Fibroblast of lung (primary cell): ENCODE results near the gene NDUFV2. TPM values are rescaled to one million over a fixed set of nuclear protein-coding genes. Genes with fewer than 3 reads are reported as not detected.

Experiments
- DNase-seq, 2 donors: peaks; one replicate each; pipeline versions ENCODE4 v3.0.0 to v3.0.0-alpha.2; 2010; ENCODE audit warnings: low read depth in 2 of 2
- H2AFZ ChIP-seq: 2 replicates; pipeline ENCODE4 v1.5.1; 2012; ENCODE audit warnings: low read length, control low read depth, inconsistent platforms
- H3K27ac ChIP-seq: 2 replicates; pipeline ENCODE4 v1.5.1; 2011; ENCODE audit warnings: low read length, control low read depth; ENCODE audit not compliant: insufficient read depth
- H3K27me3 ChIP-seq: 2 replicates; pipeline ENCODE4 v1.5.1; 2011; ENCODE audit warnings: mild to moderate bottlenecking, low read length; ENCODE audit not compliant: control insufficient read depth, insufficient read depth
- H3K36me3 ChIP-seq: 2 replicates; pipeline ENCODE4 v1.5.1; 2011; ENCODE audit warnings: low read length; ENCODE audit not compliant: control insufficient read depth, insufficient read depth
- H3K4me1 ChIP-seq: 2 replicates; pipeline ENCODE4 v1.5.1; 2011; ENCODE audit warnings: low read length; ENCODE audit not compliant: control insufficient read depth, insufficient read depth; ENCODE audit errors: extremely low read depth
- H3K4me2 ChIP-seq: 2 replicates; pipeline ENCODE4 v1.5.1; 2011; ENCODE audit warnings: low read length, control low read depth; ENCODE audit not compliant: insufficient read depth; ENCODE audit errors: extremely low read depth
- H3K4me3 ChIP-seq, 4 experiments: fragments of 200-600 bp in 1 of 4; sonication (generic) in 1 of 4; replicated peaks in 1 of 4; 2 replicates each; pipeline ENCODE4 v1.5.1; 2011 to 2016; ENCODE audit warnings: low read length in 4 of 4, low read depth in 3 of 4, mild to moderate bottlenecking in 3 of 4, control low read depth in 2 of 4, inconsistent platforms in 1 of 4, mixed read lengths in 1 of 4; ENCODE audit not compliant: insufficient read depth in 1 of 4; ENCODE audit errors: control extremely low read depth in 1 of 4
- H3K79me2 ChIP-seq: 2 replicates; pipeline ENCODE4 v1.5.1; 2012; ENCODE audit warnings: mild to moderate bottlenecking, low read length, inconsistent platforms; ENCODE audit not compliant: control insufficient read depth, insufficient read depth
- H3K9ac ChIP-seq: 2 replicates; pipeline ENCODE4 v1.5.1; 2011; ENCODE audit warnings: mild to moderate bottlenecking, low read length, control low read depth; ENCODE audit not compliant: insufficient read depth
- H3K9me3 ChIP-seq: 2 replicates; pipeline ENCODE4 v1.5.1; 2012; ENCODE audit warnings: low read depth, low read length; ENCODE audit not compliant: control insufficient read depth, insufficient read depth
- H4K20me1 ChIP-seq: 2 replicates; pipeline ENCODE4 v1.5.1; 2011; ENCODE audit warnings: low read length; ENCODE audit not compliant: control insufficient read depth, insufficient read depth; ENCODE audit errors: extremely low read depth
- CTCF ChIP-seq, 2 donors: IDR thresholded peaks in 1 of 2; conservative IDR thresholded peaks in 1 of 2; 1 replicate in 1 of 2; 2 replicates in 1 of 2; pipeline ENCODE4 v1.5.1; 2011 to 2012; ENCODE audit warnings: low read length in 2 of 2, control low read depth in 1 of 2, inconsistent platforms in 1 of 2, low read depth in 1 of 2, mild to moderate bottlenecking in 1 of 2
- EZH2 ChIP-seq: IDR thresholded peaks from 2 replicates; pipeline ENCODE4 v1.5.1; 2012; ENCODE audit warnings: low read length, control low read depth, mild to moderate bottlenecking; ENCODE audit errors: missing control alignments
- polyA plus RNA-seq, 2 donors: library from polyadenylated mRNA; depleted of rRNA in 1 of 2; stranded (reverse) in 1 of 2; unstranded in 1 of 2; fragments of >200 nt; gene quantifications; 2 replicates each; pipeline ENCODE4 v1.2.1, GENCODE V29; 2011 to 2012; ENCODE audit warnings: missing spikeins in 1 of 2
- total RNA-seq: library from RNA; depleted of rRNA; stranded (reverse); fragments of >200 nt; gene quantifications from 2 replicates; pipeline ENCODE4 v1.2.1, GENCODE V29; 2014

Gene NDUFV2
- total and polyA plus RNA-seq, 2 donors (not counting 1 experiment from before 2014, with no cell fraction given) = 97.3 to 133 TPM

GRCh38 chr18:9081940-9082339 lies 20.6 kb upstream of the NDUFV2 start:
- Histone ChIP-seq H2AFZ (no peak overlapping the region), H3K79me2 (no peaks in the 10 kb centered on the region), H3K4me2 (no peak overlapping the region), H3K4me1 (no peaks in the 10 kb centered on the region), H3K9me3 (no peaks in the 10 kb centered on the region), H3K4me3 (no peak overlapping the region), H3K9ac (no peak overlapping the region), H4K20me1 (no peaks in the 10 kb centered on the region), H3K27me3 (no peaks in the 10 kb centered on the region), H3K36me3 (no peaks in the 10 kb centered on the region), H3K27ac (no peak overlapping the region)
- TF ChIP-seq EZH2 = no peak
- no peak for TF ChIP-seq CTCF (conservative IDR thresholded peaks at IDR 0.05 in 1 of 2, IDR thresholded peaks at IDR 0.05 in 1 of 2; ENCODE audit: low read depth in 1 of 2, low read length in 2 of 2)
- DNase-seq = no peak

- Histone ChIP-seq H4K20me1 (no peaks in the 10 kb centered on the region), H2AFZ (no peak overlapping the region), H3K79me2 (no peaks in the 10 kb centered on the region), H3K27me3 (no peaks in the 10 kb centered on the region), H3K4me1 (no peaks in the 10 kb centered on the region), H3K36me3 (no peaks in the 10 kb centered on the region), H3K9me3 (no peaks in the 10 kb centered on the region), H3K27ac (no peak overlapping the region), H3K4me3 (no peak overlapping the region), H3K9ac (no peak overlapping the region), H3K4me2 (no peak overlapping the region)
- no peak for DNase-seq
- TF ChIP-seq CTCF (conservative IDR thresholded peaks at IDR 0.05 in 1 of 2, IDR thresholded peaks at IDR 0.05 in 1 of 2; ENCODE audit: low read depth in 1 of 2, low read length in 2 of 2) (no peak), EZH2 (no peak)
Measured at GRCh38 chr18:9082711-9083510, 19.6 kb upstream of the NDUFV2 start.

- H3K36me3 ChIP-seq = no peaks in the 10 kb centered on the region
- no peak overlapping the region for H2AFZ ChIP-seq
- H3K79me2 ChIP-seq = no peaks in the 10 kb centered on the region
- H4K20me1 ChIP-seq = no peaks in the 10 kb centered on the region
- H3K9me3 ChIP-seq = no peaks in the 10 kb centered on the region
- H3K4me1 ChIP-seq = no peaks in the 10 kb centered on the region
- DNase-seq = no peak
- no peak overlapping the region for H3K4me3 ChIP-seq
- H3K9ac ChIP-seq = no peak overlapping the region
- TF ChIP-seq CTCF (conservative IDR thresholded peaks at IDR 0.05 in 1 of 2, IDR thresholded peaks at IDR 0.05 in 1 of 2; ENCODE audit: low read depth in 1 of 2, low read length in 2 of 2) (no peak), EZH2 (no peak)
- no peak overlapping the region for H3K27ac ChIP-seq
- H3K4me2 ChIP-seq = no peak overlapping the region
- H3K27me3 ChIP-seq = no peaks in the 10 kb centered on the region
Measured at GRCh38 chr18:9086015-9086414, 16.5 kb upstream of the NDUFV2 start.
